ENCODE measurements around the gene ERICH4. TPM values are rescaled to one million over a fixed set of nuclear protein-coding genes. Genes with fewer than 3 reads are reported as not detected.

Gene ERICH4
- total and polyA plus RNA-seq, 2 donors (not counting 3 experiments of a cell fraction or from before 2014, with no cell fraction given): not detected

DNA sequence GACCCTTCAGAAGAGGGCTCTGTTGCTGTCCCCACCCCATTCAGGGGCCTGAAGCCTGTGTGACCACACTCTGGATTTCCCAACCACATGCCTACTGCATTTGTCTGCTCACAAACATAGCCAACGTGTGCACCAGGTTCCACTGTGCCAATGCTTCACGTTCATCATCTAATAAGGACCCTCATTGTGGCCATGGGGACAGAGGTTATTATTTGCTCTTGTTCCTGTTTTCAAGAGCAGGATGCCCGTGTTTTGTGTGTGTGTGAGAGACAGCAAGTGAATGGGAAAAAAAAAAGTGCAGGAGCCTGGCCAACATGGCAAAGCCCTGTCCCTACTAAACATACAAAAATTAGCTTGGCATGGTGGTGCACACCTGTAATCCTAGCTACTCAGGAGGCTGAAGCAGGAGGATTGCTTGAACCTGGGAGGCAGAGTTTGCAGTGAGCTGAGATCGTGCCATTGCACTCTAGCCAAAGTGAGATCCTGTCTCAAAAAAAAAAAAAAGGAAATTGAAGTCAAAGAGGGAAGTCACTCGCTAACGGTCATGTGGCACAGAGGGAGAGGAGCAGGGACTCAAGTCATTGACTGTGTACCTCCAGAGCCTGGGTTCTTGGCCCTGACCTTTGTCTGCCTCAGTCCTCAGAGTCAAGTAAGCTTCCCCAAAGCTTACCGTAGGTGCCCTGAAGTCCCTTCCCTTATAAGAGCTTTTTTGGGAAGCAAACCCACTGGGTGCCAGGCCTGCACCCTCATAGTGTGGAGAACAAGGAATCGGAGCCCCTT is 22.7 kb upstream of the ERICH4 start:
- no peak overlapping the region for H3K27ac ChIP-seq (ENCODE audit: insufficient read depth, low read depth, low read length)
- H3K4me1 ChIP-seq (ENCODE audit: control insufficient read depth, extremely low read depth, insufficient read depth, low read length): no peaks in the 10 kb centered on the region
- H2AFZ ChIP-seq (ENCODE audit: low read depth, low read length): no peak overlapping the region
- ChIA-PET POLR2A (interaction anchor here (0.7 kb wide), 1 partner anchor 14 kb away, joined by 3 read pairs; no protein-coding TSS in a partner anchor), CTCF (no interaction called here)
- no TSS peak for BruUV-seq (replicated peaks)
- H3K79me2 ChIP-seq (ENCODE audit: control insufficient read depth, insufficient read depth, low read length): no peaks in the 10 kb centered on the region
- H3K9me3 ChIP-seq (replicated peaks; ENCODE audit: control insufficient read depth, insufficient read depth, low read length): no peaks in the 10 kb centered on the region
- no peaks in the 10 kb centered on the region for H3K27me3 ChIP-seq (ENCODE audit: control insufficient read depth in 2 of 2, insufficient read depth in 2 of 2, low read length in 2 of 2)
- H3K4me3 ChIP-seq (replicated peaks in 1 of 3; ENCODE audit: insufficient read depth in 1 of 3, low read depth in 1 of 3, low read length in 3 of 3): no peak overlapping the region
- dilution Hi-C loops (cut with MboI; ENCODE audit: extremely low pct_ligation_motif_present, low sequenced_read_pairs): no loop called here
- no peaks in the 10 kb centered on the region for H3K9me1 ChIP-seq (replicated peaks; ENCODE audit: control insufficient read depth, extremely low read depth, insufficient read depth, low read length)
- H3K4me2 ChIP-seq (ENCODE audit: insufficient read depth, low read length): no peak overlapping the region
- intact Hi-C loops (cut with micrococcal nuclease): no loop called here
- no peak for TF ChIP-seq GATA2 (IDR thresholded peaks at IDR 0.05; ENCODE audit: insufficient read depth, insufficient read length, low read depth, low read length)
- no peak overlapping the region for H3K9ac ChIP-seq (replicated peaks; ENCODE audit: extremely low read depth, insufficient read depth, low read length)
- no peak for FAIRE-seq
- no peaks in the 10 kb centered on the region for H4K20me1 ChIP-seq (replicated peaks; ENCODE audit: control insufficient read depth, extremely low read depth, insufficient read depth, low read length)
- peaks cover 0 to 43% of the 10 kb centered on the region in 2 experiments for H3K36me3 ChIP-seq (ENCODE audit: control insufficient read depth in 2 of 2, extremely low read depth in 1 of 2, insufficient read depth in 2 of 2, low read length in 2 of 2)
- DNase-seq (ENCODE audit: low read depth, low spot score): no peak

DNA sequence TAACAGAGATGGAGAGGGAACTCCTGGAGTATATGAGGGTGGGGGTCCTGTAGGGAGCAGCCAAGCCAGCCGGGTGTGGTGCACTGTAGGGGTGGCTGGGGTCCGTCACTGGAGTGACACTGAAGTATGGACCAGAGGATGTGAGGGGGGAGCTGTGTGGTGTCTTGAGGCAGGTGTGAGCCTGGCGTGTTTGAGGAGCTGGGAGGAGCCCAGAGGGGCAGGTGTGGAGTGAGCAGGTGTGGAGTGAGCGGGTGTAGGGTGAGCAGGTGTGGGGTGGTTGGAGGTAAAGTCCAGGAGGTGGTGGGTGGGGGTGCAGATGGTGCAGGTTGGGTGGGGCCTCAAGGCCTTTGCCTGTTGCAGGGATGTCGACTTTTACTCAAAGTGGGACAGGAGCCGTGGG is 21.6 kb upstream of the ERICH4 start:
- H3K36me3 ChIP-seq (ENCODE audit: control insufficient read depth in 2 of 2, extremely low read depth in 1 of 2, insufficient read depth in 2 of 2, low read length in 2 of 2): peaks cover 0 to 41% of the 10 kb centered on the region in 2 experiments
- FAIRE-seq (no peak), DNase-seq (ENCODE audit: low read depth, low spot score) (no peak)
- TF ChIP-seq, protein P1, sequence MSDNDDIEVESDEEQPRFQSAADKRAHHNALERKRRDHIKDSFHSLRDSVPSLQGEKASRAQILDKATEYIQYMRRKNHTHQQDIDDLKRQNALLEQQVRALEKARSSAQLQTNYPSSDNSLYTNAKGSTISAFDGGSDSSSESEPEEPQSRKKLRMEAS (IDR thresholded peaks at IDR 0.05; ENCODE audit: insufficient read depth, insufficient read length): no peak
- TF ChIP-seq FOS (IDR thresholded peaks at IDR 0.05; ENCODE audit: borderline replicate concordance, insufficient read depth, low read length): no peak
- TF ChIP-seq GATA2 (IDR thresholded peaks at IDR 0.05; ENCODE audit: insufficient read depth, insufficient read length, low read depth, low read length): no peak
- TF ChIP-seq, protein P2, sequence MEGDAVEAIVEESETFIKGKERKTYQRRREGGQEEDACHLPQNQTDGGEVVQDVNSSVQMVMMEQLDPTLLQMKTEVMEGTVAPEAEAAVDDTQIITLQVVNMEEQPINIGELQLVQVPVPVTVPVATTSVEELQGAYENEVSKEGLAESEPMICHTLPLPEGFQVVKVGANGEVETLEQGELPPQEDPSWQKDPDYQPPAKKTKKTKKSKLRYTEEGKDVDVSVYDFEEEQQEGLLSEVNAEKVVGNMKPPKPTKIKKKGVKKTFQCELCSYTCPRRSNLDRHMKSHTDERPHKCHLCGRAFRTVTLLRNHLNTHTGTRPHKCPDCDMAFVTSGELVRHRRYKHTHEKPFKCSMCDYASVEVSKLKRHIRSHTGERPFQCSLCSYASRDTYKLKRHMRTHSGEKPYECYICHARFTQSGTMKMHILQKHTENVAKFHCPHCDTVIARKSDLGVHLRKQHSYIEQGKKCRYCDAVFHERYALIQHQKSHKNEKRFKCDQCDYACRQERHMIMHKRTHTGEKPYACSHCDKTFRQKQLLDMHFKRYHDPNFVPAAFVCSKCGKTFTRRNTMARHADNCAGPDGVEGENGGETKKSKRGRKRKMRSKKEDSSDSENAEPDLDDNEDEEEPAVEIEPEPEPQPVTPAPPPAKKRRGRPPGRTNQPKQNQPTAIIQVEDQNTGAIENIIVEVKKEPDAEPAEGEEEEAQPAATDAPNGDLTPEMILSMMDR (IDR thresholded peaks at IDR 0.05; ENCODE audit: extremely low read depth in 1 of 2, insufficient read depth in 1 of 2, low read depth in 1 of 2, low read length in 2 of 2): no peak
- no peak for TF ChIP-seq MYC (IDR thresholded peaks at IDR 0.05; ENCODE audit: low read depth, low read length)
- TF ChIP-seq EZH2 (IDR thresholded peaks at IDR 0.05; ENCODE audit: borderline replicate concordance, low read depth, low read length, severe bottlenecking): no peak
- TF ChIP-seq JUN (IDR thresholded peaks at IDR 0.05; ENCODE audit: borderline replicate concordance, insufficient read depth, insufficient read length, low read depth): no peak
- no peak for TF ChIP-seq POLR2A (IDR thresholded peaks at IDR 0.05; ENCODE audit: low read depth, low read length)
- TF ChIP-seq POLR2AphosphoS5 (IDR thresholded peaks at IDR 0.05; ENCODE audit: insufficient read depth, low read depth, low read length): no peak
- dilution Hi-C loops (cut with MboI; ENCODE audit: extremely low pct_ligation_motif_present, low sequenced_read_pairs): no loop called here
- no peaks in the 10 kb centered on the region for H3K9me3 ChIP-seq (replicated peaks; ENCODE audit: control insufficient read depth, insufficient read depth, low read length)
- ChIA-PET CTCF (no interaction called here), POLR2A (no interaction called here)
- intact Hi-C loops (cut with micrococcal nuclease): no loop called here
- no peak overlapping the region for H2AFZ ChIP-seq (ENCODE audit: low read depth, low read length)
- H3K27me3 ChIP-seq (ENCODE audit: control insufficient read depth in 2 of 2, insufficient read depth in 2 of 2, low read length in 2 of 2): no peaks in the 10 kb centered on the region
- H4K20me1 ChIP-seq (replicated peaks; ENCODE audit: control insufficient read depth, extremely low read depth, insufficient read depth, low read length): no peaks in the 10 kb centered on the region
- no peak overlapping the region for H3K9ac ChIP-seq (replicated peaks; ENCODE audit: extremely low read depth, insufficient read depth, low read length)
- H3K4me3 ChIP-seq (replicated peaks in 1 of 3; ENCODE audit: insufficient read depth in 1 of 3, low read depth in 1 of 3, low read length in 3 of 3): no peak overlapping the region
- H3K4me2 ChIP-seq (ENCODE audit: insufficient read depth, low read length): no peak overlapping the region
- peaks cover 1% of the 10 kb centered on the region for H3K4me1 ChIP-seq (ENCODE audit: control insufficient read depth, extremely low read depth, insufficient read depth, low read length)
- no peak overlapping the region for H3K27ac ChIP-seq (ENCODE audit: insufficient read depth, low read depth, low read length)
- H3K79me2 ChIP-seq (ENCODE audit: control insufficient read depth, insufficient read depth, low read length): peaks cover 5% of the 10 kb centered on the region
- H3K9me1 ChIP-seq (replicated peaks; ENCODE audit: control insufficient read depth, extremely low read depth, insufficient read depth, low read length): no peaks in the 10 kb centered on the region
- no TSS peak for BruUV-seq (replicated peaks)
